ENCODE data around the gene GRID2. TPM values are rescaled to one million over a fixed set of nuclear protein-coding genes. Genes with fewer than 3 reads are reported as not detected.
"Not testable (repeated sequence)": the region's sequence is repeated elsewhere in the genome, so short reads cannot be mapped to it uniquely, and the experiment has no call there.

GRID2 gene
- total RNA-seq, 1 experiment from 2014 or later, result not detected

- no peak for DNase-seq (ENCODE audit: low read depth)
These were observed 880.3 kb downstream of the GRID2 start for GRCh38 chr4:93184053-93184452.

GRCh38 chr4:93186846-93187245, 883.1 kb downstream of the GRID2 start:
- no peak for DNase-seq (ENCODE audit: low read depth)

GRCh38 chr4:93187466-93187865, 883.7 kb downstream of the GRID2 start:
- DNase-seq (ENCODE audit: low read depth), result no peak

GRCh38 chr4:93187892-93188291, 884.1 kb downstream of the GRID2 start:
- no peak for DNase-seq (ENCODE audit: low read depth)

GRCh38 chr4:93199492-93199891, 895.7 kb downstream of the GRID2 start:
- DNase-seq (ENCODE audit: low read depth), result peak; percentile 19

- no peak for DNase-seq (ENCODE audit: low read depth)
These were observed 897.8 kb downstream of the GRID2 start for GRCh38 chr4:93201471-93202096.

GRCh38 chr4:93203708-93204107, 899.9 kb downstream of the GRID2 start:
- peak; percentile 0 for DNase-seq (ENCODE audit: low read depth)

- DNase-seq (ENCODE audit: low read depth), result no peak
These were observed 908.5 kb downstream of the GRID2 start for GRCh38 chr4:93212250-93212649.

GRCh38 chr4:93216646-93217045, 912.9 kb downstream of the GRID2 start:
- no peak for DNase-seq (ENCODE audit: low read depth)

GRCh38 chr4:93217431-93217830, 913.7 kb downstream of the GRID2 start:
- no peak for DNase-seq (ENCODE audit: low read depth)

- no peak for DNase-seq (ENCODE audit: low read depth)
These were observed 918.0 kb downstream of the GRID2 start for GRCh38 chr4:93221771-93222170.

GRCh38 chr4:93228021-93228420, 924.3 kb downstream of the GRID2 start:
- no peak for DNase-seq (ENCODE audit: low read depth)

- DNase-seq (ENCODE audit: low read depth), result no peak
These were observed 929.1 kb downstream of the GRID2 start for GRCh38 chr4:93232883-93233282.

- DNase-seq (ENCODE audit: low read depth), result no peak
These were observed 933.8 kb downstream of the GRID2 start for GRCh38 chr4:93237521-93237920.

GRCh38 chr4:93243262-93243661, 939.5 kb downstream of the GRID2 start:
- DNase-seq (ENCODE audit: low read depth), result no peak

GRCh38 chr4:93261207-93261606, 957.4 kb downstream of the GRID2 start:
- DNase-seq (ENCODE audit: low read depth), result no peak

GRCh38 chr4:93263166-93263565, 959.4 kb downstream of the GRID2 start:
- DNase-seq (ENCODE audit: low read depth), result no peak

- no peak for DNase-seq (ENCODE audit: low read depth)
These were observed 964.0 kb downstream of the GRID2 start for GRCh38 chr4:93267747-93268146.

- DNase-seq (ENCODE audit: low read depth), result no peak
These were observed 981.6 kb downstream of the GRID2 start for GRCh38 chr4:93285346-93285745.

- DNase-seq (ENCODE audit: low read depth), result no peak
These were observed 985.5 kb downstream of the GRID2 start for GRCh38 chr4:93289241-93289640.

- DNase-seq (ENCODE audit: low read depth), result no peak
These were observed 986.1 kb downstream of the GRID2 start for GRCh38 chr4:93289831-93290230.

GRCh38 chr4:93299118-93299517, 995.4 kb downstream of the GRID2 start:
- DNase-seq (ENCODE audit: low read depth), result no peak

GRCh38 chr4:93300780-93301555, 997.2 kb downstream of the GRID2 start:
- not testable (repeated sequence) for DNase-seq (ENCODE audit: low read depth)

All from LHCN-M2 (cell line).